MCF 10A (cell line): ENCODE measurements around the gene ELN. TPM values are rescaled to one million over a fixed set of nuclear protein-coding genes. Genes with fewer than 3 reads are reported as not detected.
A peak's percentile ranks its signal among the peaks of the same experiment; 100 is the strongest.

Experiments used
- BruUV-seq: library from RNA; stranded (reverse); fragments of 400-500 nt; replicated peaks from 2 replicates; lab custom pipeline; 2021; lab: Mats Ljungman, UMichigan
- CTCF ChIA-PET: fragments of 300-600 bp; sonication (Branson Sonifier 250); formaldehyde crosslinking; extraction: SDS; loops from one replicate; lab custom pipeline; 2021; ENCODE audit warnings: antibody characterized with exemption, inconsistent platforms; lab: Yijun Ruan, JAX
- POLR2A ChIA-PET: fragments of 300-600, 350-650 bp; sonication (Branson Sonifier 250); formaldehyde crosslinking; extraction: SDS; loops from one replicate; lab custom pipeline; 2020; ENCODE audit warnings: antibody characterized with exemption, inconsistent platforms; lab: Yijun Ruan, JAX
- DNase-seq: peaks from one replicate; pipeline ENCODE4 v3.0.0-alpha.2; 2018; ENCODE audit not compliant: unreplicated experiment
- H3K27ac Mint-ChIP-seq: one replicate; pipeline ENCODE4 v1.8.0; 2022; ENCODE audit warnings: mild to moderate bottlenecking, low read depth, mixed read lengths; ENCODE audit not compliant: unreplicated experiment
- H3K27me3 Mint-ChIP-seq: one replicate; pipeline ENCODE4 v1.8.0; 2022; ENCODE audit warnings: mixed read lengths; ENCODE audit not compliant: insufficient read depth, unreplicated experiment
- H3K36me3 Mint-ChIP-seq: one replicate; pipeline ENCODE4 v1.8.0; 2022; ENCODE audit warnings: mild to moderate bottlenecking, moderate library complexity, mixed read lengths; ENCODE audit not compliant: insufficient read depth, unreplicated experiment
- H3K4me1 Mint-ChIP-seq: one replicate; pipeline ENCODE4 v1.8.0; 2022; ENCODE audit warnings: mixed read lengths; ENCODE audit not compliant: insufficient read depth, unreplicated experiment
- H3K4me3 Mint-ChIP-seq: one replicate; pipeline ENCODE4 v1.8.0; 2022; ENCODE audit warnings: mild to moderate bottlenecking, moderate library complexity, mixed read lengths; ENCODE audit not compliant: unreplicated experiment
- H3K9me3 Mint-ChIP-seq: one replicate; pipeline ENCODE4 v1.8.0; 2022; ENCODE audit warnings: mixed read lengths; ENCODE audit not compliant: unreplicated experiment
- intact Hi-C: fragments of 100-400 bp; cut with micrococcal nuclease; formaldehyde crosslinking; loops from 2 replicates; pipeline ENCODE4 v1.14.1; 2022
- total RNA-seq: library from RNA; stranded (reverse); gene quantifications from 2 replicates; pipeline ENCODE4 v1.2.3, GENCODE V29; 2022
- TF ChIP-seq, protein P1 (sequence below): fragments of 200-600 bp; IDR thresholded peaks from one replicate; pipeline ENCODE4 v1.8.0; 2022; ENCODE audit warnings: antibody characterized with exemption, mild to moderate bottlenecking; ENCODE audit not compliant: unreplicated experiment

ELN gene
- total RNA-seq, 1 experiment from 2014 or later: not detected

DNA sequence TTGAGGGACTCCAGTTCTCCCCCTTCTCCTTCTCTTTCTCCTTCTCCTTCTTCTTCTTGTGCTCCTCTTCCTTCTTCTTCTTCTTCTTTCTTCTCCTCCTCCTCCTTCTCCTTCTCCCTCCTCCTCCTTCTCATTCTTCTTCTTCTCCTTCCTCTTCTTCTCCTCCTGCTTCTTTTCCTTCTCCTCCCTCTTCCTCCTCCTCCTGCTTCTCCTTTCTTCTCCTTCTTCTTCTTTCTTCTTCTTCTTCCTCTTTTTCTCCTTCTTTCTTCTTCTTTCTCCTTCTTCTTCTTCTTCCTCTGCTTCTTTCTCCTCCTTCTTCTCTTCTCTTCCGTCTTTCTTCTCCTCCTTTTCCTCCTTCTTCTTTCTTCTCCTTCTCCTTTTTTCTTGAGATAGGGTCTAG is 30.0 kb downstream of the ELN start:
- BruUV-seq: no TSS peak
- H3K4me1 Mint-ChIP-seq: peaks cover 24% of the 10 kb centered on the region
- no peaks in the 10 kb centered on the region for H3K9me3 Mint-ChIP-seq
- peaks cover 31% of the 10 kb centered on the region for H3K27me3 Mint-ChIP-seq
- intact Hi-C loops: no loop called here
- no peaks in the 10 kb centered on the region for H3K36me3 Mint-ChIP-seq
- H3K27ac Mint-ChIP-seq: no peak overlapping the region
- TF ChIP-seq, protein P1, sequence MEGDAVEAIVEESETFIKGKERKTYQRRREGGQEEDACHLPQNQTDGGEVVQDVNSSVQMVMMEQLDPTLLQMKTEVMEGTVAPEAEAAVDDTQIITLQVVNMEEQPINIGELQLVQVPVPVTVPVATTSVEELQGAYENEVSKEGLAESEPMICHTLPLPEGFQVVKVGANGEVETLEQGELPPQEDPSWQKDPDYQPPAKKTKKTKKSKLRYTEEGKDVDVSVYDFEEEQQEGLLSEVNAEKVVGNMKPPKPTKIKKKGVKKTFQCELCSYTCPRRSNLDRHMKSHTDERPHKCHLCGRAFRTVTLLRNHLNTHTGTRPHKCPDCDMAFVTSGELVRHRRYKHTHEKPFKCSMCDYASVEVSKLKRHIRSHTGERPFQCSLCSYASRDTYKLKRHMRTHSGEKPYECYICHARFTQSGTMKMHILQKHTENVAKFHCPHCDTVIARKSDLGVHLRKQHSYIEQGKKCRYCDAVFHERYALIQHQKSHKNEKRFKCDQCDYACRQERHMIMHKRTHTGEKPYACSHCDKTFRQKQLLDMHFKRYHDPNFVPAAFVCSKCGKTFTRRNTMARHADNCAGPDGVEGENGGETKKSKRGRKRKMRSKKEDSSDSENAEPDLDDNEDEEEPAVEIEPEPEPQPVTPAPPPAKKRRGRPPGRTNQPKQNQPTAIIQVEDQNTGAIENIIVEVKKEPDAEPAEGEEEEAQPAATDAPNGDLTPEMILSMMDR: no peak
- ChIA-PET POLR2A (interaction anchor here (2.4 kb wide), 1 partner anchor 22 kb away, joined by 12 read pairs; no protein-coding TSS in a partner anchor), CTCF (interaction anchor here (1.1 to 2.5 kb wide), 3 partner anchors 10 to 194 kb away, joined by 3 to 11 read pairs (median 4); no protein-coding TSS in a partner anchor)
- DNase-seq: no peak
- H3K4me3 Mint-ChIP-seq: no peak overlapping the region

DNA sequence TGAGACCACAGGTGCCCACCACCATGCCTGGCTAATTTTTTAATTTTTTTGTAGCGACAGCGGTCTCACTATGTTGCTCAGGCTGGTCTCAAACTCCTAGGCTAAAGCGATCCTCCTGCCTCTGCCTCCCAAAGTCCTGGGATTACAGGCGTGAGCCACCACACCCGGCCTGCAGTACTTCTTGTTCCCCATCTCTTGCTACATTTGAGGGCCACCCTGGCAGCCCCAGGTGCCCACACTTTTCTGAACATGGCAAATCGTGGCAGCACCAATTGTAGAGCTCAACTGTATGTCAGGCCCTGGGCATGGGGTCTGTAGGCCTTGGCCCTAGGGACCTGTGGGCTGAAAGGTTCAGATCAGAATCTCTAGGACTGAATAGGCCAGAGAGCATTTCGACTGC is 30.5 kb downstream of the ELN start:
- CTCF ChIA-PET: interaction anchor here (0.6 to 3.0 kb wide), 8 partner anchors 10 to 1767 kb away, joined by 3 to 16 read pairs (median 4); no protein-coding TSS in a partner anchor
- intact Hi-C loops: no loop called here
- Mint-ChIP-seq H3K27me3 (peaks cover 26% of the 10 kb centered on the region), H3K36me3 (no peaks in the 10 kb centered on the region), H3K4me3 (no peak overlapping the region), H3K4me1 (peaks cover 24% of the 10 kb centered on the region), H3K9me3 (no peaks in the 10 kb centered on the region), H3K27ac (no peak overlapping the region)
- POLR2A ChIA-PET: interaction anchor here (1.8 to 2.4 kb wide), 2 partner anchors 21 to 26 kb away, joined by 7 to 12 read pairs; no protein-coding TSS in a partner anchor
- BruUV-seq: no TSS peak
- DNase-seq: no peak
- TF ChIP-seq, protein P1: no peak

DNA sequence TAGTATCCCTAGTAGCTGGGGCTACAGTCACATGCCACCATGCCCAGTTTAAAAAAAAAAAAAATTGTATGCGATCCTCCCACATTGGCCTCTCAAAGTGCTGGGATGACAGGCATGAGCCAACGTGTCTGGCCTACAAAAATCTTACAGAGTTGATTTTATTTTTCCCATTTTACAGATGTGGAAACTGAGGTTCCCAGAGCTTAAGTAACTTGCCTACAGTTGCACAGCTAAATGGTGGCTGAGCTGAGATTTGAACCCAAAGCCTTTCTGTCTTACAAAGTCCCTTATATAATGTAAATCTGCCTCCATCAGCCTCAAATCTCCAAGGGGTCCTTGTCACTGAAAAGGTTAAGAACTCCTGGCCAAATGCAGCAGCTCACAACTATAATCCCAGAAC is 31.1 kb downstream of the ELN start:
- intact Hi-C loops: no loop called here
- Mint-ChIP-seq H3K4me3 (no peak overlapping the region), H3K27ac (no peak overlapping the region), H3K9me3 (no peaks in the 10 kb centered on the region), H3K36me3 (no peaks in the 10 kb centered on the region), H3K27me3 (peaks cover 20% of the 10 kb centered on the region), H3K4me1 (peaks cover 24% of the 10 kb centered on the region)
- CTCF ChIA-PET: interaction anchor here (0.6 to 3.0 kb wide), 8 partner anchors 9 to 1766 kb away, joined by 3 to 16 read pairs (median 4); no protein-coding TSS in a partner anchor
- POLR2A ChIA-PET: interaction anchor here (0.8 to 2.4 kb wide), 5 partner anchors 21 to 119 kb away, joined by 4 to 12 read pairs (median 7); partner anchors contain the start of gene EIF4H
- BruUV-seq: no TSS peak
- DNase-seq: no peak
- TF ChIP-seq, protein P1: no peak

DNA sequence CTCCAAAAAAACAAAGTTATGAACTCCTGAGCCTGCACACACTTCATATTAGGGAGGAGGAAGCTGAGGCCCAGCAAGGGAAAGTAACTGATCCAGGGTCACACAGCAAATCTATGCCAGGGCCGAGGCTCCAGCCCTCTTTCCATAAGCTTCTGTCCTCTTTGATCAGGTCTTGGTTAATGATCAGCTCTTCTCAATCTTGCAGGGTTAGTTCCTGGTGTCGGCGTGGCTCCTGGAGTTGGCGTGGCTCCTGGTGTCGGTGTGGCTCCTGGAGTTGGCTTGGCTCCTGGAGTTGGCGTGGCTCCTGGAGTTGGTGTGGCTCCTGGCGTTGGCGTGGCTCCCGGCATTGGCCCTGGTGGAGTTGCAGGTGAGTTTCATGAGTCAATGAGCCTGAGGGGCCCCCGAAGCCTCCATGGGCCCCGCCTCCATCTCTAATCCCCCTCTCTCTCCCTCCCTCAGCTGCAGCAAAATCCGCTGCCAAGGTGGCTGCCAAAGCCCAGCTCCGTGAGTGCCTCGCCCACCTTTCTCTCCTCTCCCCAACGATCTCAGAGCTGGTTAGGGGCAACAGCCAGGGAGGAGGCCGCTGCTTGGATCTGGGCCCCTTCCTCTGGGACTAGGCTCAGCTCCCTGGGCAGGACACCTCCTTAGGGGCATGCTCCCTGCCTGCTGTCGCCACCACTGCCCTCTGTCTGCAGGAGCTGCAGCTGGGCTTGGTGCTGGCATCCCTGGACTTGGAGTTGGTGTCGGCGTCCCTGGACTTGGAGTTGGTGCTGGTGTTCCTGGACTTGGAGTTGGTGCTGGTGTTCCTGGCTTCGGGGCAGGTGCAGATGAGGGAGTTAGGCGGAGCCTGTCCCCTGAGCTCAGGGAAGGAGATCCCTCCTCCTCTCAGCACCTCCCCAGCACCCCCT is 32.0 kb downstream of the ELN start:
- POLR2A ChIA-PET: interaction anchor here (0.8 to 2.4 kb wide), 5 partner anchors 20 to 118 kb away, joined by 4 to 12 read pairs (median 7); partner anchors contain the start of gene EIF4H
- Mint-ChIP-seq H3K4me1 (peaks cover 24% of the 10 kb centered on the region), H3K36me3 (no peaks in the 10 kb centered on the region), H3K9me3 (no peaks in the 10 kb centered on the region), H3K27me3 (peaks cover 14% of the 10 kb centered on the region), H3K4me3 (peak overlapping the region; percentile 28), H3K27ac (no peak overlapping the region)
- no TSS peak for BruUV-seq
- CTCF ChIA-PET: interaction anchor here (0.6 to 3.0 kb wide), 16 partner anchors 8 to 341 kb away, joined by 3 to 16 read pairs (median 4); no protein-coding TSS in a partner anchor
- peak; percentile 95 for DNase-seq
- TF ChIP-seq, protein P1: no peak
- intact Hi-C loops: loop anchor here (1.0 kb wide), 1 partner anchor 194 kb away; no protein-coding TSS in a partner anchor
